ENCODE measurements around the gene EVA1A.

EVA1A gene

GRCh38 chr2:75532488-75532887, 28.3 kb downstream of the EVA1A start:
- H3K4me3 ChIP-seq (ENCODE audit: low read length), result no peak overlapping the region
- DNase-seq (ENCODE audit: low read depth), result no peak
- TF ChIP-seq CTCF (conservative IDR thresholded peaks at IDR 0.05; ENCODE audit: low read length), result no peak

- H3K4me3 ChIP-seq (ENCODE audit: low read length), result no peak overlapping the region
- TF ChIP-seq CTCF (conservative IDR thresholded peaks at IDR 0.05; ENCODE audit: low read length), result no peak
- DNase-seq (ENCODE audit: low read depth), result peak; percentile 32
These were observed 32.3 kb downstream of the EVA1A start for GRCh38 chr2:75528221-75528977.

DNA sequence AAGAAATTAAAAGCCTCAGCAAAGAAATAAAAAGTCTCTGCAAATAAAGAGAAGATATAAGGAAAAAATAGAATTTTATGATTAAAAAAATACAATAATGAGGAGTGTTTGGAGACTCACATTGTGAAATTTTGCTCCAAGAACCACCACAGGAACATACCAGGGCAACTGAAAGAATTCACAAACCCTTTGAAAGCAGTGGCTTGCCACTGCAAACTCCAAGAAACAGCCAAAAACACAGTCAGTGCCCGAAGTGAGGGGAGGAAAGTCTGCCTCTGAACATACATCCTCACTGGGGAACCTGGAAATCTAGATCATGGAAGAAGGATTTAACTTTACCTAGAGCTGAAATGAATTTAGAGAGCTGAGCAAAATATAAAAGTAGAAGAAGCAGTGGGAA, 33.1 kb downstream of the EVA1A start:
- no peak overlapping the region for H3K4me3 ChIP-seq (ENCODE audit: low read length)
- DNase-seq (ENCODE audit: low read depth), result peak; percentile 69
- no peak for TF ChIP-seq CTCF (conservative IDR thresholded peaks at IDR 0.05; ENCODE audit: low read length)

DNA sequence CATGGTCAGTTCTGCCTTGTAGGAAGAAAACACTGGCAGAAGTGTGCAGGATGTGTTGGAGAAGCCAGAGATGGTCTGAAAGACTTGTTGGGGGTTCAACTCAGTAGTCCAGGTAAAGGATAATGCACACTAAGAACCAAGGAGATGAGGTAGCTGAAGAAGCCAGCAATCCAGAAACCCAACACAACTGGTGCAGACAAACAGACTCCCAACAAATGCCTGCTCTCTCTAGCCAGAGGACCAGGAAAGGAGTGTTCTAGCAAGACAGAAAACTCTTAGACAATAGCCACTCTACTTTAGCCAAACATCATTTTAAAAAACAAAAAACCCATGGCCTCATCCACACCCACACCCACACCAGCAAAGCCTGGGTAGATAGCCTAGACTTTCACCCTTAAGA, 33.9 kb downstream of the EVA1A start:
- TF ChIP-seq CTCF (conservative IDR thresholded peaks at IDR 0.05; ENCODE audit: low read length), result no peak
- H3K4me3 ChIP-seq (ENCODE audit: low read length), result no peak overlapping the region

DNA sequence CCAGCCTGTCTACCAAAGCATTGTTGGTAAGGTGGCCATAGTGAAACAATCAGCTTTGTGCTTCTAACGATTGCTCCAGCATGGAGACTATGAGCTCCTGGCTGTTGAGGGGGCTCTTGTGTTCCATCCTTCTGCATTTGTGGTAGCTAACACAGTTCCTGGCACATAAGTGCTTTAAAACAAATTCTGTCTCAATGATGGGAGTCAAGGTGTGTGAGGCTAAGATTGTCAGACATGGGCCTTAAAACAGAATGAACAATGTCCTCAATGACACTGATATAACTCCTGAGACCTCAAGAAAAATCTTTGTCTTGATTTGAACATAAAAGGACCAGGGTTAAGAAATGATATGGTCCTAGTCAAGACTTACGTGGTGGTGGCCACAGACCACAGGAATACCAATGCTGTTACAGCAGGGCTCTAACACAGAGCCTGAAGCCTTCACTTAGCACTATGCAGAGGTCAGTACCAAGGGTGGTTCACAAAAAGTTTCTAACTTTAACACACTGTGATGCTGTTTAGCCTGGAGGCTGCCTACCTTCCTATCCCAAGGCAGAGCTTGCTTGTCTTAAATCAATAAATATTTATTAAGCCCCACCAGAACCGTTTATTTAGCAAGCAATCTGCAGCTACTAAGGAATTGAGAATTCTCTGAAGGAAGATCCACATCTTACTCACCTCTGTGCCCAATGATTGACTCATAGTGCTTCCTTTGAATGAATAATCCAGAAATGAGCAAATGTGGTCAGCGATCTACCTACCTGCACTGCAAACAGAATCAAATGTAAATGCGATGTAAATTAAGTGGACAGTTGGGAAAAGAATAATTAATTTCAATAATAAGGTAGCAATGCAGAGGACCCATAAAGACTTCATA, 35.1 kb downstream of the EVA1A start:
- H3K4me3 ChIP-seq (ENCODE audit: low read length), result no peak overlapping the region
- no peak for TF ChIP-seq CTCF (conservative IDR thresholded peaks at IDR 0.05; ENCODE audit: low read length)
- DNase-seq (ENCODE audit: low read depth), result peak; percentile 56

More for the DNA sequence above, 33.9 kb downstream of the EVA1A start:
- no peak for DNase-seq (ENCODE audit: low read depth)

DNA sequence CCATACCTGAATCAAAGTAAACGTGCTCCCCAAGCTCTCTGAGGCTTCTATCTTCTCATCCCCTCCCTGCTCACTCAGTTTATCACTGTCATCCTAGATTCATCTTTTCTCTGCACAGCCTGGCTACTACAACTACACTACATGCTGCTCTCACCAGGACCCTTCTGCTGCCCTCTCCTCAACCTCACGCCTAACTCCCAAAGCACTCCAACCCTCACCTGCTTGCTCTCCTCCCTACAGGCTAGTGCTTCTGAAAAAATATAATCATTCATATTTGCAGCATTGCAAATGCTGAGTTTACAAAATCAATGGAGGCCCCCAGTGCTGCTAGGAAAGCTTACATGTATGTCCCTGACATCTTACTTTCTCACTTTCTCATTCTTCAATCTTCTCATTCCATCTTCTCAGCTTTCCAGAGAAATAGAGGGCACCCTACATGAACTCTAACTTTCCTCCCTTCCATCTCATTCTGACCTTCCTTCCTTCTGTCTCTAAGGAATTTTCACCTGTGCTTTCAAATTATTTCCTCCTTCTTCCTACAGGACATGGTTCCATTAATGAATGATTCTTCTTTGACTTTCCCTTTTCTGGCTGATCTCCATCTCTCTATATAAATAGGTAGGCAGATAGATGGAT, 36.3 kb downstream of the EVA1A start:
- TF ChIP-seq CTCF (conservative IDR thresholded peaks at IDR 0.05; ENCODE audit: low read length), result no peak

More for the DNA sequence above, 36.3 kb downstream of the EVA1A start:
- no peak for DNase-seq (ENCODE audit: low read depth)
- no peak overlapping the region for H3K4me3 ChIP-seq (ENCODE audit: low read length)
